NCI-H2107 (cell line): ENCODE measurements around the gene LMOD1.
"Not testable (repeated sequence)": the region's sequence is repeated elsewhere in the genome, so short reads cannot be mapped to it uniquely, and the experiment has no call there.

Experiments used
- DNase-seq: peaks from one replicate; lab custom pipeline; 2025; lab: John Stamatoyannopoulos, UW

The LMOD1 gene

GRCh38 chr1:201946224-201946908, at the start of gene LMOD1:
Gene LMOD1 (minus strand): TSS chr1:201946548. CDS start chr1:201946340, 208 bp downstream.
- DNase-seq, result peak; percentile 52

- DNase-seq, result no peak
These were observed 44.1 kb upstream of the LMOD1 start for GRCh38 chr1:201990427-201990826.

DNA sequence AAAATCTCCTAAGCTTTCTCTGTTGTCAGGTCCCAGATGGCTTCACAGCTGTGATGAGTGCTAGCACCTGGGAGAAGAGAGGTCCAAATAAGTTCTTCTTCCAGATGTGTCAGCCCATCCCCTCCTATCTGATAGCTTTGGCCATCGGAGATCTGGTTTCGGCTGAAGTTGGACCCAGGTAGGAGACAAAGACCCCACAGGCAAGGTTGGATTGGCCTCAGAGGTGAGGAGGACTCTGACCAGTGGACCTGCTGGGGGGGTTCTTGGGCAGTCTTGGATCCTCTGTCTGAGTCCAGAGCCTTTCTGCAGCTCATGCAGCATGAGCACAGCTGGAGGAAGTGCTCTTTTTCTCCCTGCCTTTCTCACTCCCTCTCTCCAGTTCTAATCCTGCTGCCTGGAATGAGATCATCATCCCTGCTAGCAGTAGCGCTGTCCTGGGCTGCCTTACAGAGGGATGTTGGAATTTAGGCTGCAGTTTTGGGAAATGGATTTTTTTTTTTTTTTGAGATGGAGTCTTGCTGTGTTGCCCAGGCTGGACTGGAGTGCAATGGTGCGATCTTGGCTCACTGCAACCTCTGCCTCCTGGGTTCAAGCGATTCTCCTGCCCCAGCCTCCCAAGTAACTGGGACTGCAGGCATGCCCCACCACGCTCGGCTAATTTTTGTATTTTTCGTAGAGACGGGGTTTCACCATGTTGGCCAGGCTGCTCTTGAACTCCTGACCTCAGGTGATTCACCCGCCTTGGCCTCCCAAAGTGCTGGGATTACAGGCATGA, 43.2 kb upstream of the LMOD1 start:
- no peak for DNase-seq

- DNase-seq, result no peak
These were observed 42.3 kb upstream of the LMOD1 start for GRCh38 chr1:201988601-201989000.

DNA sequence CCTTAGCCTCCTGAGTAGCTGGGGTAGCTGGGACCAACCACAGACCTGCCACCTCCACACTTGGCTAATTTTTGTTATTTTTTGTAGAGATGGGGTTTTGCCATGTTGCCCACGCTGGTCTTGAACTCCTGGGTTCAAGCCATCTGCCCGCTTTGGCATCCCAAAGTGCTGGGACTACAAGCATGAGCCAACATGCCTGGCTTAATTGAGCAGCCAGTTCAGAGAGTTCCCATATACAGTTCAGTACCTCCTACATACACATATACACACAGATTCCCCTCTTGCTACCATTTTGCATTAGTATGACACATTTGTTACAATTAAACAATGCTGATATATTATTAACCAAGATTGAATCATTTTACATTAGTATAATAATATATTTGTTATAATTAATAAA, 39.0 kb upstream of the LMOD1 start:
- DNase-seq, result no peak

DNA sequence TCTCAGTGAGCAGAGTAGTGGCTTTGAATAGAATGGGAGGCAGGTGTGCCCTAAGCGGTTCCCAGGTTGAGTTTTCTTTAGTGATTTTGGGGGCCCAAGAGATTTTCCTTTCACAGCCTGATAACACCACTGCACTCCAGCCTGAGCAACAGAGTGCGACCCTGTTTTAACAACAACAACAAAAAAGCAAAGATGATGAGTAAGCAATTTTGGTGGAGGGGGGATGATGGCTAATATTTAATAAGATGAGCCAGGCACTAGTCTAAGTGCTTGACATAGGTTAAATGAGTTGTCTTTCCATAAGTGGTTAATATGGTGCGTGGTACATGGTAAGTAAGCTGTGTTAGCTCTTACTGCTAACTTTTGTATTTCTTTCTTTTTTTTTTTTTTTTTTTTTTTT, 38.1 kb upstream of the LMOD1 start:
- DNase-seq, result no peak

- no peak for DNase-seq
These were observed 37.0 kb upstream of the LMOD1 start for GRCh38 chr1:201983380-201983805.

DNA sequence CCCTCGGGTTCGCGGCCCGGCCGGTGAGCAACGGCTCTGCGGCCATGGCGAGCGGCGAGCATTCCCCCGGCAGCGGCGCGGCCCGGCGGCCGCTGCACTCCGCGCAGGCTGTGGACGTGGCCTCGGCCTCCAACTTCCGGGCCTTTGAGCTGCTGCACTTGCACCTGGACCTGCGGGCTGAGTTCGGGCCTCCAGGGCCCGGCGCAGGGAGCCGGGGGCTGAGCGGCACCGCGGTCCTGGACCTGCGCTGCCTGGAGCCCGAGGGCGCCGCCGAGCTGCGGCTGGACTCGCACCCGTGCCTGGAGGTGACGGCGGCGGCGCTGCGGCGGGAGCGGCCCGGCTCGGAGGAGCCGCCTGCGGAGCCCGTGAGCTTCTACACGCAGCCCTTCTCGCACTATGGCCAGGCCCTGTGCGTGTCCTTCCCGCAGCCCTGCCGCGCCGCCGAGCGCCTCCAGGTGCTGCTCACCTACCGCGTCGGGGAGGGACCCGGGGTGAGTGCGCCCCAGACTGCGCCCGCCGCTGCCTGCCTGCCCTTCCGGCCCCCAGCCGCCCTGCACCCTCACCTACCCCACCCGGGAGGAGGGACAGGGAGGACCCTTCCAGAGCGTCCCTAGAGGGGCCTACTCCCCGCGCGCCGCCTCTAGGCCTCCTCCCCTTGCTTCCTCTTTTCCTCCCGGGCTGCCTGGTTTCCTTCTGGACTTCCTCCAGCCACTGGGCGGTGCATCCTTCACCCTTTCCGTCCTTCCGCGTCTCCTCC, 36.5 kb upstream of the LMOD1 start, which contains the start of gene RNPEP:
Gene RNPEP, plus strand, starts transcription at position 26 of the 757 bp plus-strand sequence. Its CDS starts 19 bp downstream, at position 45.
- DNase-seq, result no peak

GRCh38 chr1:201982082-201982622, 35.8 kb upstream of the LMOD1 start:
- no peak for DNase-seq

- DNase-seq, result no peak
These were observed 24.2 kb upstream of the LMOD1 start for GRCh38 chr1:201970334-201971159.

DNA sequence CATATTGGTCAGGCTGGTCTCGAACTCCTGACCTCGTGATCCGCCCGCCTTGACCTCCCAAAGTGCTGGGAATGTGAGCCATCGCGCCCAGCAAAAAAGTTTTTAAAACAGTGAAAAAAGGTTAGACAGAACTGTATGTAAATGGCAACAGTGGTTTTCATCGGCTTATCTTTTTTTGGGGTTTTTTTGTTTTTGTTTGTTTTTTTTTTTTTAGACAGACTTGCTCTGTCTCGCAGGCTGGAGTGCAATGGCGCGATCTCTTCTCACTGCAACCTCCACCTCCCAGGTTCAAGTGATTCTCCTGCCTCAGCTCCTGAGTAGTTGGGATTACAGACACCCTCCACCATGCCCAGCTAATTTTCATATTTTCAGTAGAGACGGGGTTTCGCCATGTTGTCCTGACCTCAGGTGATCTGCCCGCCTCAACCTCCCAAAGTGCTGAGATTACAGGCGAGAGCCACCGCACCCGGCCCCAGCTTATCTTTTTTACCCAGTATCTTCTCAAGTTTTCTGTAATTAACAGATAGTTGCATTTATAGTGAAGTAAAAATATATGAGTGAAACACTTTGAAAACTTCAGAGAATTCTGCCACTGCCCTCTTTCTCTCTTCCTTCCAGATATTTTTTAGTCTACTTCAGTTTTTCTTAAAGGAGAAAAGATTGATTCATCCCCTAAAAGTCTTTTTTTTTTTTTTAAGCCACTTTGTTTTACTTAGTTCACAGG, 22.0 kb upstream of the LMOD1 start:
- no peak for DNase-seq

- no peak for DNase-seq
These were observed 19.8 kb upstream of the LMOD1 start for GRCh38 chr1:201966171-201966570.

DNA sequence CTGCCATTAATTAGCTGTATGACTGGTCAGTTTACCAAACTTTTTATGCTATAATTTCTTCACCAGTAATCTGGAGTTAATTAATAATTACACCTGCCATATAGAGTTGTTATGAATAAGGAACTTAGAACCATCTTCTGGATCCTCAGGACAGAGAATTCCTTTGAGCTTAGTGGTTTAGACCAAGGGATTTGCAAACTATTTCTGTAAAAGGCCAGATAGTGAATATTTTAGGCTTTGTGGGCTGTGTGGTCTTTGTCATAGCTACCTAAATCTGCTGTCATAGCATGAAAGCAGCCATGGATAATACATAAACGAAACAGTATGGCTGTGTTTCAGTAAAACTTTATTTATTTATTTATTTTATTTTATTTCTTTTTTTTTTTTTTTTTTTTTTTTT, 17.9 kb upstream of the LMOD1 start:
- DNase-seq, result no peak

DNA sequence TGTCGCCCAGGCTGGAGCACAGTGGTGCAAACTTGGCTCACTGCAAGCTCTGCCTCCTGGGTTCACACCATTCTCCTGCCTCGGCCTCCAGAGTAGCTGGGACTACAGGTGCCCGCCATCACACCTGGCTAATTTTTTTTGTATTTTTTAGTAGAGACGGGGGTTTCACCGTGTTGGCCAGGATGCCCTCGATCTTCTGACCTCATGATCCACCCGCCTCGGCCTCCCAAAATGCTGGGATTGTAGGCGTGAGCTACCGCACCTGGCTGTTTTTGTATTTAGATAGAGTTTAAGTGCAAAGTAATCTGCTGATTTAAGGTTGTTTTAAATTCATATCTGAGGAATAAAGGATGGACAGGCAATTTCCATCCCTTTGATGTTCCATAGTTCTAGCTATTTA, 16.0 kb upstream of the LMOD1 start:
- DNase-seq, result not testable (repeated sequence)

GRCh38 chr1:201958348-201958747, 12.0 kb upstream of the LMOD1 start:
- no peak for DNase-seq

DNA sequence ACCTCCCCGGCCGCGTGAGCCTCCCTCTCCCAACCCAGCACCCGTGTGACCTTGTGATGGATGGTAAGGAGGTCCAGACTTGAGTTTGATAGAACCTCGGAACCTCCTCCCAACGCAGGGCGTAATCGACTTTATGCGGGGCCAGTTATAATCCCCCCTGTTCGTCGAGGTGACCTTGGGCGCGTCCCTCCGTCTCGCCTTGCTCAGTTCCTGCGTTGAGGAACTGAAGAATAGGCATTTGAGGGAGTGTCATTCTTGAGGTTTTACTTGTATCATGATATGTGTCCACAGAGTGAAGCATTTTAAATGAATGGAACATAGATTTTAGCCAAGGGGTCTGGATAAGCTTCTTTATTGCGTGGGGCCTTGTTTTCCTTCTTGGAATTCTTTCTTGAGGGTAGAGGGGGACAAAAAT, 9.4 kb upstream of the LMOD1 start:
- DNase-seq, result no peak

- peak; percentile 97 for DNase-seq
These were observed 8.8 kb upstream of the LMOD1 start, which contains the start of gene TIMM17A for GRCh38 chr1:201955009-201955728. Gene TIMM17A (plus strand): TSS chr1:201955503. CDS start chr1:201955527, 24 bp downstream.

DNA sequence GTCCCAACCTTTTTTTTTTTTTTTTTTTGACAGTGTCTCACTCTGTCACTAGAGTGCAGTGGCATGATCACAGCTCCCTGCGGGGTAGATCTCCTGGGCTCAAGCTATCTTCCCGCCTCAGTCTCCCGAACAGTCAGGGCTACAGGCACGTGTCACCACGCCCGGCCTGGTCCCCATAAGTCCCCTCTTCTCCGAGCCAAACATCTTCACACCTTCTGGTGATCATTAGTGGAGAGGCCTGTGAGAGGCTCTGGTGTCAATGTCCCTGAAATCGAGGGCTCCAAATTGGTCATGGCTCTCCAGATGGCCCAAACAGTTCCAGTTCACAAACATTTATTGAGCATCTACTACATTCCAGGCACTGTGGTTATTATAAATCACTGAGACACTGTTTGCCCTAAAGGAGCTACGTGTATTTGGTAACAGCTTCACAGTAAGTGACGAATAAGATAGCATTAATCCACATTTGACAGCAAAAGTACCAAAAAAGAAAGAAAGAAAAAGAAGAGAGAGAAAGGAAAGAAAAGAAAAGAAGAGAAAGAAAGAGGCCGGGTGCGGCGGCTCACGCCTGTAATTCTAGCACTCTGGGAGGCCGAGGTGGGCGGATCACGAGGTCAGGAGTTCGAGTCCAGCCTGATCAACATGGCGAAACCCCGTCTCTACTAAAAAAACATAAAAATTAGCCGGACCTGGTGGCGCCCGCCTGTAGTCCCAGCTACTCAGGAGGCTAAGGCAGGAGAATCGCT, 8.1 kb upstream of the LMOD1 start:
- DNase-seq, result no peak

- DNase-seq, result no peak
These were observed 3.1 kb upstream of the LMOD1 start for GRCh38 chr1:201949491-201949890.
